HL-60 (cell line): Measurements from ENCODE around the gene PDLIM5.

ENCODE experiments used
- GABPA ChIP-seq: IDR thresholded peaks from 2 replicates; pipeline ENCODE4 v1.6.1; 2012; ENCODE audit warnings: low read depth
- POLR2AphosphoS5 ChIP-seq: IDR thresholded peaks from 2 replicates; pipeline ENCODE4 v1.6.1; 2012; ENCODE audit warnings: low read depth
- SPI1 ChIP-seq: IDR thresholded peaks from 2 replicates; pipeline ENCODE4 v1.6.1; 2012; ENCODE audit warnings: low read depth, mild to moderate bottlenecking, borderline replicate concordance
- TF ChIP-seq, protein P1 (sequence below): IDR thresholded peaks from one replicate; pipeline ENCODE4 v1.5.1; 2011; ENCODE audit warnings: low read length, control low read depth, inconsistent platforms; ENCODE audit not compliant: insufficient read depth
- TF ChIP-seq, protein P2 (sequence below): IDR thresholded peaks from 2 replicates; pipeline ENCODE4 v1.6.1; 2012; ENCODE audit warnings: low read depth; ENCODE audit not compliant: insufficient replicate concordance

DNA sequence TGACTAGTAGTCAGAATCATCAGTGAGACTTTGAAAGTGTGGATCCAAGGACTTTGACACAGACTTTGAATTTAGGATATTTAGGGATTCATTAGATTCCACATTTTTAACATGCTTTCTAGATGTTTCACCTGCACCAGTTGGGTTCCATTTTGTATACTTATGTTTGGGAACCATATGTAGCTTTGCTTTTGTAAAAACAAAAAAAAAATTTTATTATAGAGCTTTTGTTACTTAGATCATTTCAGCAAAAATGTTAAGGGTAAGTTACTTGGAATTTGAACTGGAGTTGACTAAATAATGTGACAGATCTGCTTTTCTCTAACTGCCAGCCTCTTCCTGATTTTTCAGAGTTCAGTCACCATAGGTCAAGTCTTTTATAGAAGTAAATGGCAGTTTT lies 14.6 kb downstream of the PDLIM5 start:
- TF ChIP-seq, protein P1, sequence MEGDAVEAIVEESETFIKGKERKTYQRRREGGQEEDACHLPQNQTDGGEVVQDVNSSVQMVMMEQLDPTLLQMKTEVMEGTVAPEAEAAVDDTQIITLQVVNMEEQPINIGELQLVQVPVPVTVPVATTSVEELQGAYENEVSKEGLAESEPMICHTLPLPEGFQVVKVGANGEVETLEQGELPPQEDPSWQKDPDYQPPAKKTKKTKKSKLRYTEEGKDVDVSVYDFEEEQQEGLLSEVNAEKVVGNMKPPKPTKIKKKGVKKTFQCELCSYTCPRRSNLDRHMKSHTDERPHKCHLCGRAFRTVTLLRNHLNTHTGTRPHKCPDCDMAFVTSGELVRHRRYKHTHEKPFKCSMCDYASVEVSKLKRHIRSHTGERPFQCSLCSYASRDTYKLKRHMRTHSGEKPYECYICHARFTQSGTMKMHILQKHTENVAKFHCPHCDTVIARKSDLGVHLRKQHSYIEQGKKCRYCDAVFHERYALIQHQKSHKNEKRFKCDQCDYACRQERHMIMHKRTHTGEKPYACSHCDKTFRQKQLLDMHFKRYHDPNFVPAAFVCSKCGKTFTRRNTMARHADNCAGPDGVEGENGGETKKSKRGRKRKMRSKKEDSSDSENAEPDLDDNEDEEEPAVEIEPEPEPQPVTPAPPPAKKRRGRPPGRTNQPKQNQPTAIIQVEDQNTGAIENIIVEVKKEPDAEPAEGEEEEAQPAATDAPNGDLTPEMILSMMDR: no peak
- TF ChIP-seq POLR2AphosphoS5: no peak
- no peak for TF ChIP-seq GABPA
- TF ChIP-seq, protein P2, sequence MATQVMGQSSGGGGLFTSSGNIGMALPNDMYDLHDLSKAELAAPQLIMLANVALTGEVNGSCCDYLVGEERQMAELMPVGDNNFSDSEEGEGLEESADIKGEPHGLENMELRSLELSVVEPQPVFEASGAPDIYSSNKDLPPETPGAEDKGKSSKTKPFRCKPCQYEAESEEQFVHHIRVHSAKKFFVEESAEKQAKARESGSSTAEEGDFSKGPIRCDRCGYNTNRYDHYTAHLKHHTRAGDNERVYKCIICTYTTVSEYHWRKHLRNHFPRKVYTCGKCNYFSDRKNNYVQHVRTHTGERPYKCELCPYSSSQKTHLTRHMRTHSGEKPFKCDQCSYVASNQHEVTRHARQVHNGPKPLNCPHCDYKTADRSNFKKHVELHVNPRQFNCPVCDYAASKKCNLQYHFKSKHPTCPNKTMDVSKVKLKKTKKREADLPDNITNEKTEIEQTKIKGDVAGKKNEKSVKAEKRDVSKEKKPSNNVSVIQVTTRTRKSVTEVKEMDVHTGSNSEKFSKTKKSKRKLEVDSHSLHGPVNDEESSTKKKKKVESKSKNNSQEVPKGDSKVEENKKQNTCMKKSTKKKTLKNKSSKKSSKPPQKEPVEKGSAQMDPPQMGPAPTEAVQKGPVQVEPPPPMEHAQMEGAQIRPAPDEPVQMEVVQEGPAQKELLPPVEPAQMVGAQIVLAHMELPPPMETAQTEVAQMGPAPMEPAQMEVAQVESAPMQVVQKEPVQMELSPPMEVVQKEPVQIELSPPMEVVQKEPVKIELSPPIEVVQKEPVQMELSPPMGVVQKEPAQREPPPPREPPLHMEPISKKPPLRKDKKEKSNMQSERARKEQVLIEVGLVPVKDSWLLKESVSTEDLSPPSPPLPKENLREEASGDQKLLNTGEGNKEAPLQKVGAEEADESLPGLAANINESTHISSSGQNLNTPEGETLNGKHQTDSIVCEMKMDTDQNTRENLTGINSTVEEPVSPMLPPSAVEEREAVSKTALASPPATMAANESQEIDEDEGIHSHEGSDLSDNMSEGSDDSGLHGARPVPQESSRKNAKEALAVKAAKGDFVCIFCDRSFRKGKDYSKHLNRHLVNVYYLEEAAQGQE: no peak
- TF ChIP-seq SPI1: no peak
